HEK293 (cell line): ENCODE results near the gene PACS2.

Experiments used
- WT1 ChIP-seq: fragments of 450-650 bp; formaldehyde crosslinking; IDR thresholded peaks from 2 replicates; pipeline ENCODE4 v1.5.1; 2016; ENCODE audit warnings: missing biosample characterization, missing genetic modification characterization
- ZNF501 ChIP-seq: fragments of 450-650 bp; formaldehyde crosslinking; IDR thresholded peaks from 2 replicates; pipeline ENCODE4 v1.5.1; 2016; ENCODE audit warnings: missing biosample characterization, missing genetic modification characterization
- ZNF549 ChIP-seq: fragments of 450-650 bp; IDR thresholded peaks from 2 replicates; pipeline ENCODE4 v1.5.1; 2018; ENCODE audit warnings: missing biosample characterization, missing genetic modification characterization, mild to moderate bottlenecking, inconsistent platforms, moderate library complexity
- TF ChIP-seq, protein P1 (sequence below): fragments of 450-650 bp; formaldehyde crosslinking; IDR thresholded peaks from 2 replicates; pipeline ENCODE4 v1.5.1; 2016; ENCODE audit warnings: missing biosample characterization, missing genetic modification characterization

DNA sequence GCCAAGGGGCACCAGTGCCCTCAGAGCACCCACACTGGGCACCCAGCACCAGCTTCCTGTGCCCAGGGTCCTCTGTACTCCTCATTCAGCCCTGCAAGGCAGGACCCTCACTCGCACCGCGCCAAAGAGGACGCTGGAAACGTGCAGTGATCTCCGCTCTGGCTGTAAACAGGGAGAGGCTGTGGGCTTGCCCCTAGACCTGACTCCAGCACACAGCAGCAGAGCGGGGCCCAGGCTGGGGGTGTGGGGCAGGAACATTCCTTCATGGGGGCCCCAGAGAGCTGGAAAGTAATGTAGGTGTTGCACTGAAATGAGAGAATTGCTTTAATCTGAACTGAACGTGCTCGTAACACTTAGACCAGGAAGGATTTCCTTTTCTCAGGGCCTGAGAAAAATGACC, 8.8 kb upstream of the PACS2 start:
- no peak for TF ChIP-seq ZNF501 (tag by site-specific recombination)
- TF ChIP-seq, protein P1, sequence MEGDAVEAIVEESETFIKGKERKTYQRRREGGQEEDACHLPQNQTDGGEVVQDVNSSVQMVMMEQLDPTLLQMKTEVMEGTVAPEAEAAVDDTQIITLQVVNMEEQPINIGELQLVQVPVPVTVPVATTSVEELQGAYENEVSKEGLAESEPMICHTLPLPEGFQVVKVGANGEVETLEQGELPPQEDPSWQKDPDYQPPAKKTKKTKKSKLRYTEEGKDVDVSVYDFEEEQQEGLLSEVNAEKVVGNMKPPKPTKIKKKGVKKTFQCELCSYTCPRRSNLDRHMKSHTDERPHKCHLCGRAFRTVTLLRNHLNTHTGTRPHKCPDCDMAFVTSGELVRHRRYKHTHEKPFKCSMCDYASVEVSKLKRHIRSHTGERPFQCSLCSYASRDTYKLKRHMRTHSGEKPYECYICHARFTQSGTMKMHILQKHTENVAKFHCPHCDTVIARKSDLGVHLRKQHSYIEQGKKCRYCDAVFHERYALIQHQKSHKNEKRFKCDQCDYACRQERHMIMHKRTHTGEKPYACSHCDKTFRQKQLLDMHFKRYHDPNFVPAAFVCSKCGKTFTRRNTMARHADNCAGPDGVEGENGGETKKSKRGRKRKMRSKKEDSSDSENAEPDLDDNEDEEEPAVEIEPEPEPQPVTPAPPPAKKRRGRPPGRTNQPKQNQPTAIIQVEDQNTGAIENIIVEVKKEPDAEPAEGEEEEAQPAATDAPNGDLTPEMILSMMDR (tag by site-specific recombination): no peak
- no peak for TF ChIP-seq WT1
- no peak for TF ChIP-seq ZNF549 (tag by site-specific recombination)
